Activated CD4-positive, alpha-beta T cell treated with anti-CD3 and anti-CD28 coated beads, Interleukin-2, amount 50 U/mL, for 24 hours (primary cell): Measurements from ENCODE around the gene PSMA1.
"Not testable (repeated sequence)": the region's sequence is repeated elsewhere in the genome, so short reads cannot be mapped to it uniquely, and the experiment has no call there.

Source experiments
- DNase-seq, 2 donors: peaks; one replicate each; pipeline ENCODE4 v3.0.0-alpha.2; 2020; ENCODE audit warnings: low read depth in 1 of 2, low spot score in 1 of 2

Gene PSMA1

GRCh38 chr11:14535166-14535565, 15.0 kb upstream of the PSMA1 start:
- DNase-seq = not testable (repeated sequence)

DNA sequence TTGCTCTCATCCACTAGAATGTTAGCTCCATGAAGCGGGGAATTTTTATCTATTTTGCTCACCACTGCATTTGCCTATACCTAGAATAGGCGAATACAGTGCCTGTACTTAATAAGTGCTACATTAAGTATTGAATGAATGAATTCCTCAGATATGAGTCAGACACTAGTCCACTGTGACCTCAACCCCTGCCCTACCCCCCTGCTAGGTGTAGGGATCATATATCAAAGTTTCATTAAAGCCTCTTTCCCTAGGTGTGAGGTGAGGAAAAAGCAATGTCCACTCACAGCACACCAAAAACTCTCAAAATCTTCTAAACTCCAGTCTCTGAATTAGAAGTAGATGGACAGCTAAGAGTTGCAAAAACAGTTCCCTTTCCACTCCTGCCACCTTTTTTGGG, 9.8 kb upstream of the PSMA1 start:
- DNase-seq = no peak

DNA sequence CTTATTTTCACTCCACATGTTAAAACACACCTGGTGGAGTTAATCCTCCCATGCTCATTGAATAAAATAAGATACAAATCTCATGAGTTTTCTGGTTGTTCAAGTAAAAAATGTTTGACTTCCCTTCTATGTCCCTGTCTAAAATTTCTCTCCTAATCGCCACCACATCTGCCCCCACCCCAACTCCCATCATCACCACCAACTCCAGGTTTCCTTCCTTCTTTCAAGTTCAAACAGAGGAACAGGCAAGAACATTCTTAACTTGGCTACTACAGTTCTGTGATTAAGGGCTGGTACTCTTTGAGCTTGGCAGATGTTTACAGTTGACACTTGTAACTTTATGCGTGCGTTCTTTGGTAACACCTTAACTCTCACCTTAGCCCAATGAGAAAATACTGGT, 9.1 kb upstream of the PSMA1 start:
- DNase-seq = no peak

DNA sequence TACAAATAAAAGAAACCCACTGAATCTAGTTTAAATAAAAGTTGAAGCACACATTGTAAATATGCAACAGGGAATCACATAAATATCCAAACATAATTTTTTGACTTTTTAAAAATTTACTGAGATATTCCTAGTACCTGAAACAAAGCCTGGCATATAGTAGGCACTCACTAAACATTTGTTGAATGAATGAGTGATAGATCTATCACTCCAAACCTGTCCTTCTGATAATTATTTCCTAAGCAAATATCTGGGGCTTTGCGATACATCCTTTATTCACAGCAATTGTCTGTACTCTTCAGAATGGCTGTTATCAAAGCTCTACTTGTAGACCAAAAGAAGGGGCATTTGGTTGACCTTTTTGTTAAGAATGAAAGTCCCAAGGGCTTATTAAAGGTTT, 2.6 kb upstream of the PSMA1 start:
- no peak for DNase-seq

DNA sequence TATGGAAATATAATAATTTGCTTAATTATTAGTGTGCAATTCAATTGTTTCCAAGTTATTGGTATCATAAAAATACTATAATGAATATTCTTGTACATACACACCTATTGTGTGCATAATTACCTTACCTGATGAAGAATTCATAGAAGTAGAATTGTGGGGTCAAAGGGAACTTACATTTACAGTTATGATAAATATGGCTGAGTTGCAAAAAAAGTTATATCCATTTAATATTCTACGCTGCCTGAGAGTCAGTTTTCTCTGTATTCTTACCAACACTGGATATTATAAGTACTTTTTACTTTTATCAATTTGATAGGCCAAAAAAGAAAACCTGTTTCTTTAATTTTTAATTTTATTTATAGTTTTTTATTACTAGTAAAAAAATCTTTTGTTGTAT, 2.1 kb upstream of the PSMA1 start:
- no peak for DNase-seq

GRCh38 chr11:14520747-14521151, 563 bp upstream of the PSMA1 start:
- no peak for DNase-seq

DNA sequence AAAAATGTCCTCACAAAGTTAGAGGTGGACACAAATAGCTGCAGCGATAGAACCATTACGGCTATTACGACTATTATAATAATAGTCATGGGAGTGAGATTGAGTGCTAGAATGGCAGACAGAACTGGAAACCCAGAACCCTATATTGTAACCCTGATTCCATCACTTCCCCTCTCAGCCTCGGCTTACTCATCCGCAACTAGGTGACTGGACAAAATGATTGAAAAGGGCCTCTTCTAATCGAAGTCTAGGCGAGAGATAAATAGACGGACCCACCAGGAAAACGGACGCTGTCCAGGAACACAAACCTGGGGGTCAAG, 629 bp downstream of the PSMA1 start:
- peak in 1 of 2 donors; percentile 39 for DNase-seq

DNA sequence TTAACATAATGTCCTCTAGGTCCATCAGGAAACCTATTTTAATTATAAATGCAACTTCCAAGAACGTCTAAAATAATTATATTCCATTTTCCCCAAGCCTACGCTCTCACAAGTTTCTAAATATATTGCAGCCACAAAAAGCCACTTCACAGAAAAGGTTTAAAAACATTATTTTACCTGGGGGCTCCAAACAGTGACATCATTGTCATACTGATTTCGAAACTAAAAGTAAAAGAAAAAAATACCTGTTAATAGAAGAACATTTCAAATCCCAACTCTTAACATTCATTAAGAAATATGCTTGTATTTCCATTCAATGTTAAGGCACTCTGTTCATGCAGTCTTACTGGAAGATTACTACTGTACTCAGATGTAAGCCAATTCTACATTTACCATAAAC, 1.4 kb downstream of the PSMA1 start:
- DNase-seq = no peak

DNA sequence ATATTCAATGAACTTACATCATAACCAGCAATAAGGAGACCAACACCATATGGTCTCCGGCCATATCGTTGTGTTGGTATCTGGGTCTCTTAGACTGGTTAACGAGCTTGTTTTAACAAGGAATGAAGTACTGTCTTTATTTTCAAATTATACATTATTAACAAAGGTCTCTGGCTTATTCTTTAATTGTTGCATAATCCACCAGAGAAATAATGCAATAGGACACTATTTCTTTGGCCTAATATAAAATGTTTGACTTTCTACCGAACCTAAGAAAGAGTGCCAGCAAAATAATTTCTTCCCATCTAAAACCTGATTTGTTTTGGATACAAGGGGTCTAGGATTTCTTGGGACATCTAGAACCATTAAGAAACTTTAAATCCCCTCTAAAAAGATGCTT, 6.4 kb downstream of the PSMA1 start:
- DNase-seq = no peak

DNA sequence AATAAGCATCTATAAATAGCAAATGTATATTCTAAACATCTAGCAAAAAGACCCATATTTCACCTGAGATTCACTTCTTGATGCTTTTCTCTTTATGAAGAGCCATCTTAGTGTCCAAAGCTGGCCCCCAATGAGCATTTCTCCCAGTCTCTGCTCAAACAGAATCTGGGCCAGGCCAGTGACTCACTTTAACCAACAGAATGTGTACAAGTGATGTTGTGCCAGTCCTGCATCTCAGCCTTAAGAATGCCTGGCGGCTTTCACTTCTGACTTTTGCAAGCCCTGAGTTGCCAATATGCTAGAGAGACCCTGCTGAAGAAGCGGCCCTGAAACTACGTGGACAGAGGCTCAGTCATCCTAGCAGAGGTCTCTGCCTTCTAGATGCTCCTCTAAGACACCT, 13.7 kb downstream of the PSMA1 start:
- DNase-seq = no peak

- DNase-seq = no peak
Observed at GRCh38 chr11:14503023-14503422, 17.2 kb downstream of the PSMA1 start.

- no peak for DNase-seq
Observed at GRCh38 chr11:14502039-14502438, 18.1 kb downstream of the PSMA1 start.

GRCh38 chr11:14500181-14500651, 20.0 kb downstream of the PSMA1 start:
- DNase-seq = peak in 1 of 2 donors; percentile 33

GRCh38 chr11:14499560-14500180, 20.5 kb downstream of the PSMA1 start, which contains the start of gene COPB1:
Gene COPB1, minus strand, starts transcription at chr11:14499811. Its CDS starts 883 bp downstream, at chr11:14498928.
- DNase-seq = peak; percentile 78 to 89

DNA sequence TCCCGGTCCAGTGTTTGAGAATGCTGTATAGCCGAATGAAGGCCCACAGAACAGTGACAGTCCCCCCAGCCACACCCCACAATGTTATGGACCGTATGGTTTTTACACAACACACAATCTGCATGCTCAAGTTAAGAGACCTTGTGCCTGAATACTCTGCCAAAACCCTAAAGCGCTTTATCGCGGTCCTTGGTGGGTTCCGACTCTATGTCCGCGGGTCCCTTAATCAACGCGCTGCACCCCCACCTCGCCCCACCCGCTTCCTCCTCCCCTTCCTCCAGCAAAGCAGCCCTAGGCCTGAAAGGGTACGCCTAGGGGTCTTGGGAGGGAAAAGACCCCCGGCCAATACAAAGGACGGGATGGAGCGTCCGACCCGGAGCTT, 21.0 kb downstream of the PSMA1 start:
- peak in 1 of 2 donors; percentile 11 for DNase-seq

DNA sequence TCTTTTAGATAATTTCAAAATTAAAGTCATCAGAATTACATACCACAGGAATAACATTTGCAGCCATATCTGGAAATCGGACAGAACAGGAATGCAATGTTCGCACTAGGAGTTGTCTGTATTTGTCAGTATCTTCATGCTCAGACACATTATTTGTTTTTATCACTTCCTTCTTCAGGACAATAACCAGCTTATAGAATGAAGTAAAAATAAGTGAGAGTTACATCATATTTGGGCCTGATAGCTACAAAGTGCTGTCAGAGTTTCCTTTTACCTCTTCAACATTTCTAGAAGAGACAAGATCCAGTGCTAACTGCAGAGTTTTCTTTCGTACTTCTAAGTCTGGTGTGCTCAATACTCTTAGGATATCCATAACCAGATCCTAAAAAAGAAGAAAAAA, 39.5 kb downstream of the PSMA1 start:
- DNase-seq = no peak

GRCh38 chr11:14471127-14471526, 49.1 kb downstream of the PSMA1 start:
- no peak for DNase-seq

DNA sequence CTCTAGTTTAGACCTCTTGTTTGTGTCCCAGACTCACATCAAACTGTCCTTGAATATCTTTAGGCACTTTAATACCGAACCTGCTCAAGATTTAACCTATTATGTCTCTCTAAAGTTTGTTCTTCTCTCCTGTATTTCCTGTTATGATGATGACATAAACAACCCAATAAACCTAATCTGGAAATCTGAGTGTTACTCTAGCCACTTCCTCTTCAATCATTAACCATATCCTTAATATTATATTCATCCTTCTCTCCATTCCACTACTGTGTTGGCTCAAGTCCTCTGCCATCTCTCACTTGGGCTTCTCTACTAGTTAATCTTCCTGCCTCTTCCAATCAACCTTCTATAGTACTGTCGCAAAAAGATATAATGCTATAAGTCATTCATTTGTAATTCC, 56.6 kb downstream of the PSMA1 start:
- DNase-seq = no peak

DNA sequence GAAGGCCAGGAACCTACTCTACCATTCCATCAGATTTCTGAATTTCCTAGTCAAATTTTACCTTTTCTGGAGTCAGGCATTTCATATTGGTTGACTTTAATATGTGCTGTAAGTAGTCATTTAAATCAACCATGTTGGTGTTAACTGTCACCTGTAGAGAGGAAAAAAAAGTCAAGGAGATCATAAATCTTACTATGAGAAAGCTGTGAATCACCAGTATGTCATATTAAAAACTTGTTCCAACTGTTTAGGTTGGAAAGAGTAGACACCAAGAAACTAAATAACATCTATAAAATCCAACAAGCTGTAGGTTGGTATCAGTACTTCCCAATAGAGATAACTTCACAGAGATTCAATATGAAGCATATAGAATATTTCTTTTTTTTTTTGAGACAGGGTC, 60.0 kb downstream of the PSMA1 start:
- DNase-seq = no peak

GRCh38 chr11:14458377-14458776, 61.8 kb downstream of the PSMA1 start:
- DNase-seq = no peak

GRCh38 chr11:14455648-14456430, 64.3 kb downstream of the PSMA1 start:
- no peak for DNase-seq
